Ramos (cell line): ENCODE measurements around the gene SCARB1.

Experiments used
- in situ Hi-C: fragments of 300-500 bp; cut with MboI; formaldehyde crosslinking; loops from one replicate; pipeline ENCODE4 v1.14.3; 2022; ENCODE audit warnings: low sequenced_read_pairs; ENCODE audit not compliant: unreplicated experiment

The SCARB1 gene

DNA sequence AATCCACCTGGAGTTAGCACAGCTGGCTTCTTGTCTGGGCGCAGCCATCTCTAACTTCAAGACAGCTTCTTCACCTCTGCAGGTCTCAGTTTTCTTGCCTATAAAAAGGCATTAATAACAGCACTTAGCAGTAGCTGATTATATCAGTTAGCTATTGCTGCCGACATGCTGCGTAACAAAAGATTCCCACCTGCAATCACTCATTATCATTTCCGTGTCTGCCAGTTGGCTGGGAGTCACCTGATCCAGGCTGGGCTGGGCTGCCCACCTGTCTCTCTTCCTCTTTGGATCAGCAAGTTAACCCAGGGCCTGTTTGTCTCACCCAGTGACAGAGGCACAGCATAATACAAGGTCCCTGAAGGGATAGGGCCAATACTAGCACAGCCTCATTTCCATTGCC is 109.7 kb downstream of the SCARB1 start:
- in situ Hi-C loops: no loop called here

DNA sequence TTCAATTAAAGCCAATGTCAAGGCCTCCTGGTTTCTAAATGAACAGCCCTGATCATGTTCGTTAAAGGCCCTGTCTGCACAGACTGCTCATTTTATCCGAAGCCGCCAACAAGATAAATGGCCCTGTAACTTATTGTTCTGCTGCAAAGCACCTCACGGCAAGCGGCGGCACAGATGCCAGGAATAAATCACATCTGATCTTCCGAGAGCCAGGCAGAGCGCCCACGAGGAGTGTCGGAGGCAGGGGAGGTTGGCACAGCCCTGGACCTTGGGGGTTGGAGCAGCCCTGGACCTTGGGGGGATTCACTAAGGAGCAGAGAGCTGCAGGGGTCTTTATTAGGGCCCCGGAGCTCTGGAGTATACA is 110.5 kb downstream of the SCARB1 start:
- in situ Hi-C loops: no loop called here

DNA sequence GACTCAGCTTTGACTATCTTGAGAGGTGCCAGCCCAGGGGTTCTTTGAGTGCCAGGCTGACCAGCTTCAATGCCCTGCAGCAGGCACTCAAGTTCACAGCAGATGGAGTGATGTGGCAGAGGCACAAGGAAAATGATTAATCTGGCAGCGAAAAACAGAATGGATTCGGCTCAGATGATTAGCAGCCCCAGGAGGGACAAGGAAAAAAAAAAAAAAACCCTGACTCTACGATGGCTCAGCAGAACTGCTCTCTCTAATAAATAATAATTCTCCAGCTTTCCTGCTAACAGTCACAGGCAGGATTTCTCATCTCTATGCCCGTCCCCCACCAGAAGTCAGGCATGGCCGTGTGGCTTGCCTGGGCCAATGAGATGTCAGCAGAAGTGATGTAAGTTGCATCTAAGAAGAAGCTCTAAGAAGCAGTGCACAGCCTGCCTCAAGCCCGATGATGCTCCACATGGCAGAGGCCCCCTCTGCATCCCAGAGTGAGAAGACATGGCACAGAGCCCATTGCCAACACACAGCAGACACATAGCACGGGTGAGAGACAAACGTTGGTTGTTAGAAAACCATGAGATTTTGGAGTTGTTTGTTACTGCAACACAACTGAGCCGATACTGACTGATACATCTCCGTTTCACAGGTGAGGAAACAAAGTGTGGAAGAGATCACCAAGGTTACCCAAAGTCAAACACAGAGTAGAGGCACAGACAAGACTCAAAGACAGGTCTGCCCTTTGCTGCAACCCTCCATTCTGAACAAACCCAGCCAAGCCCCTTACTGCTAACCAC is 111.0 kb downstream of the SCARB1 start:
- in situ Hi-C loops: no loop called here

DNA sequence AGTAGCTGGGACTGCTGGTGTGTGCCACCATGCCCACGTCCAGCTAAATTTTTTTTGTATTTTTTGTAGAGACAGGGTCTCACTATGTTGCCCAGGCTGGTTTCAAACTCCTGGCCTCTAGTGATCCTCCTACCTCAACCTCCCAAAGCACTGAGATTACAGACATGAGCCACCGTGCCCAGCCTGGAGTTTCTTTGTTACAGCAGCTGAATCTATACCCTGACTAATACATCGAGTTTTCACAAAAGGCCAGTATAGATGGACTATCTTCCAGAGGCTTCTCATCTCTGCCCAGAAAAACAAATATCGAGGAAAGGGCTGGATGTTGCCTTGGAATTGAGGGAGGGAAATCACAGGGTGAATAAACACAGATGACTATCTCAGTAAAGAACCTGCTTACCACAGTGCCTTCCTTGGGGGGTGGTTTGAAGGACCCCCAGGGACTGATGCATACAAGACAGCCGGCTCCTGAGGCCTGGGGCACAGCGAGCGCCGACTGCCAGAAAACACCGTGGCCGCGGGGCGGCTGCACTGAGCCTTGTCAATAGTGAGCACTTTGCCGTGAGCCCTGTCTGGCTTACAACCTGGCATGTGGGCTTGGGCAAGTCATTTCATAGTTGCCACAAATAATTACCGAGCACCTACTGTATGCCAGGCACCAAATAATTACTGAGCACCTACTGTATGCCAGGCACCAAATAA is 111.9 kb downstream of the SCARB1 start:
- in situ Hi-C loops: no loop called here

DNA sequence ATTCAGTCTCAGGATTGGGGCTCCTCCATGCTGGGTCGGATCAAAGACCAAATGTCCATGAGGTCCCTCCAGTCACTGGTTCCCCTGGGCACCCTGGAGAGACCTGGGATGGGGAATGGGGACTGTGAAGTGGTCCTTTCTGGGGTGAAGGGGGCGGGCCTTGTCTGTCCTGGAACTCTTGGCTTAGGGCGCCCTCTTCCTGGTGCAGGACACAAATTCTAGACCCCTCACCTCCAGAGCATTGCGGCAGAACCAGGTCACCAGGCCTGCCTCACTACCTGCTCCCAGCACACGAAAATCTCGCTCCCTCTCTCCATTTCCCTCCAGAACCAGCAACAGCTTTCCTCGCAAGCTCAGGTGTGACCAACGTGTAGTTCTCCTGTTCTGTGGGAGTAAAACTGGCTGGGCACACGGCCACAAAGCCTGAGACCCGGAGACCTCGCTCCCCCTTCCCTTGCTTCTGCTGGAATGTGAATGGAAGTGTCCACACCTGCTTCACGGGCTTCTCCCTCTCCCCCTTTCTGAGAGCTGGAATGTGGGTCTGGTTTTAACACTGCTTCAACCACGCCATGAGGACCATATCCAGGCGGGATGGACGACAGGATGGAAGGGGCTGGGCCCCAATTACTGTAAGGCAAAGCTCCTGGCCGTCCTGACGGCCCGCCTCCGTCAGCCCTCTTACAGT is 112.7 kb downstream of the SCARB1 start:
- in situ Hi-C loops: no loop called here

DNA sequence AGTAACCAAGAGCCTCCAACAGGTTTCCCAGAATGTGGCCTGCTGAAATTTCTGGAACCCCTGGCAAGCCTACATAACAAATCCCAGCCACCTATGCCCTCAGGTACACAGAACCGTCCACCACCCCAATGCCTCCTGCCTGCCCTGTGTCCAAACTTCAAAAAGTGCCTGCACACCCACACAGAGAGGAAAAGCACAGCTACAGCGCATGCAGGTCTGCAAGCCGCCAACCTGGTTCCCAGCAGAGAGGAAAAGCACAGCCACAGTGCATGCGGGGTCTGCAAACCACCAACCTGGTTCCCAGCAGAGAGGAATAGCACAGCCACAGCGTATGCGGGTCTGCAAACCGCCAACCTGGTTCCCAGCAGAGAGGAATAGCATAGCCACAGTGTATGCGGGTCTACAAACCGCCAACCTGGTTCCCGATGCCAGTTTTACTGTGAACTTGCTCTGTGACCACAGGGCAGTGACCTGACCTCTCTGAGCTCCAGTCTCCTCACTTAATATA is 113.5 kb downstream of the SCARB1 start:
- in situ Hi-C loops: no loop called here

DNA sequence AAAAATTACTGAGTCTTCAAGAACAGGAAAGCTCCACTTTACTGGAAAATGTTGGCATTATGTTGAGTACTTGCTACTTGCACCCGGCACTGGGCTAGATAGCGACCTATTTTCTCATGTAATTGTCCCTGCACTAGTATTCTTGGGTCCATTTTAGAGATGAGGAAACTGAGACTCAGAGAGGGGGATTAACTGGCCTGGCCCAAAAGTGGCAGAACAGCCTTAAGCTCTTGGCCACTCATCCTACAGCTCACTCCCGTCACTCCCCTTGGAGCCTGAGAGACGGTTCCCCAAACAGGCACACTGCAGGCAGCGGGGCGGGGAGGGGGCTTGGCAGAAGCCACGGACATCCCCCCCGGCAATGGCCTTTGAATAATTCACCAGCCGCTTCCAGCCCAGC is 113.9 kb downstream of the SCARB1 start:
- in situ Hi-C loops: no loop called here

DNA sequence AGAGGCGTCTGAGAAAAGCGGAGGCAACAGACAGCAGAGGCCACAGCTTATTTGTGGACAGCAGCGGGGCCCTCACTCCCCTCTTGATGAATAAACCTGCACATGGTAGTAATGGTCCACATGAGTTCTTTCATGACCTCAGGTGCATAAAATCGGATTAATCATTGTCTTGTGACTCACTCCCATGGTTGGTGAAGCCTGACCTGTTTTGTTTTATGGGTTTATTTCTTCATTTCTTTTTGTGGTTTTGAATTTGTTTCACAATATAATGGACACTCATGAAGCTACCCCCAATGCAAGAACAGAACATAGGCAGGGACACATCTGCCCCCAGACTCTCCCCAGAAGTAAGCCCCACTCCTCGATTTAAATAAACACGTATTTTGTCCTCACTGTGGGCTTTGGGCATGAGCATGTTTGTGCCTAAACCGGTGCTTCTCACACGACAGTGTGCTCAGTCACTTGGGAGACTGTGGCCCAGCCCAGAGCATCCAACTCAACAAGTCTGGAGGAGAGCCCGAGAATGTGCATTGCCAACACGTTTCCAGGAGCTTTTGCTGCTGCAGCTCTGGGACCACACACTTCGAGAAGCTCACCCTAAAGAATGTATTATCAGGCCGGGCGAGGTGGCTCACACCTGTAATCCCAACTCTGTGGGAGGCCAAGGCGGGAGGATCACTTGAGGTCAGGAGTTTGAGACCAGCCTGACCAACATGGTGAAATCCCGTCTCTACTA is 116.1 kb downstream of the SCARB1 start:
- in situ Hi-C loops: no loop called here

DNA sequence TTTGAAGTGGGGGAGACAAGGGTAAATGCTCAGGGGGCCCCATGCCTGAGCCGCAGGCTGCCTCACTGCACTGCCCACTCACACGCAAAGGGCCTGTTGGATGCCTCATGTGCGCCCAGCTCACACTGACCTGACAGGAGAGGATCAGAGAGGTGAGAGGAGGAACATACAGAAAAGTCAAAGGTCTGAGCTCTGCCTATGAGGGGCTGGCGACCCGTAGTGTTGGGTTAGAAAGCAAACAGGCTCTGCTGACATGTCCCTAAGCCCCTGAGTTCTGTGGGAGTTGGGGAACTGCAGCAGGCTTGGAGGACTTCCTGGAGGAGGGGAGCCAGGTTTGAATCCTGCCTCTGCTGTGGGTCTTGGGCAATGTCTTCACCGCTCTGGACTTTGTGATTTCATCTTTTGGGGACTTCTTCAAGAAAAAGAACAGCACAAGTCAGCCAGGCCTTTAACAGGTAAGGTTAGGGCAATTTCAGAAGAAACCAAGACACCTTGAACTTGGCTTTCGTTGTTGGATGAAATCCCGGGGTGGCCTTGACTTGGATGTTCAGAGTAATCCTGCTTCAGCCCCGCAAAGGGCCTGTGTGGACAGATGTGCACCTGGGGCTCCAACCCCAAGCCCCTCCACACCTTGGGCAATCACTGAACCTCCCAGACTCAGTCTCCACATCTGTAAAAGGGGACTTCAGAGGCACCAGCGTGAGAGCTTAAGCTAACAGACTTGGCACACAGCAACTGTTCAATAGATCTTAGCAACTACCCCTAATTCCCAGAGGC is 116.8 kb downstream of the SCARB1 start:
- in situ Hi-C loops: no loop called here

DNA sequence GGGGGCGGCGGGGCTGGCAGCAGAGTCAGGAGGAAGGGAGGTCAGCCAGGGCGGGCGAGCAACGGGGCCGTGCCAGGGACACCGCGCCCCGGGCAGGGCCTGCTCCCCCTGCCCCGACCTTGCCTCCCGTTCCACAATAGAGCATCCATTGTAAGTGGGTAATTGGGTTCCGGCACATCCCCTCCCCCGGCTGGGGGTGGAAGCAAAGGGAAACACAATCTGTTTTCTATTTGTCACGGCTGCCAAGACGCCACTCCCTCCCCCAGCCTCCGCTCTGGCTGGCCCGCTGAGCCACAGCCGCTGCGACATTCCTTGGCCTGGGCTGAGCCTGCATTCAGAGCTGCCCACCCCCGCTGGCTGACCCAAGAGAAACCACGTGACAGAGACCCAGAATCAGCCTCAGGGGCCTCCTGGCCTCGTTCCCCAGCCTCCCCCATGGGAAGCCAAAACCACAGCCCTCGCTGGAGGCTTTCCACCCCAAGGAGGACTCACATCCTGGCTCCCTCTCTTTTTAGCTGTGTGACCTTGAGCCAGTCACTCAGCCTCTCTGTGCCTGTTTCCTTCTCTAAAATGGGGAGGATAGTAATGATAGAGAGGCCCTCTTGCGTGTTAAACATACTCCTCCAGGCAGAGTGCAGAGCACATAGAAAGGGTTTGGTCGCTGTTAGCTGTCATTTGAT is 117.6 kb downstream of the SCARB1 start:
- in situ Hi-C loops: no loop called here

DNA sequence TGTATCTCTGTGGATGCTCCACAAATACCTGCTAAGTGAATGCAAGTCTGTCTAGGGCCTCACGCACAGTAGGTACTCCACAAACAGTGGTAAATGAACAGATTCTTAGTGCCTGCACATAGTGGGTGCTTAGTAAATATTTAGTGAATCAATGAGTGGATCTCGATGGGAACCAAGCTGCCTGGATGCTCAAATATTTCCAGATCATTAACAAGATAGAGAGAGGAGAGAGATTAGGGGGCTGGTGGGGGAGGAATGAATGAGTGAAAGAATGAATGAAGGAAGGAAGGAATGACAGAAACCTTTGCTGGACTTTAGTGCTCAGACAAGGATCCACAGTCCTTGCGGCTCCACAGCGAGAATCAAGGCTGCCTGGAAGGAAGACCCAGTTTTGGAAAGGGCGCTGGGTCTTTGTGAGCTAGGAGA is 118.2 kb downstream of the SCARB1 start:
- in situ Hi-C loops: no loop called here

DNA sequence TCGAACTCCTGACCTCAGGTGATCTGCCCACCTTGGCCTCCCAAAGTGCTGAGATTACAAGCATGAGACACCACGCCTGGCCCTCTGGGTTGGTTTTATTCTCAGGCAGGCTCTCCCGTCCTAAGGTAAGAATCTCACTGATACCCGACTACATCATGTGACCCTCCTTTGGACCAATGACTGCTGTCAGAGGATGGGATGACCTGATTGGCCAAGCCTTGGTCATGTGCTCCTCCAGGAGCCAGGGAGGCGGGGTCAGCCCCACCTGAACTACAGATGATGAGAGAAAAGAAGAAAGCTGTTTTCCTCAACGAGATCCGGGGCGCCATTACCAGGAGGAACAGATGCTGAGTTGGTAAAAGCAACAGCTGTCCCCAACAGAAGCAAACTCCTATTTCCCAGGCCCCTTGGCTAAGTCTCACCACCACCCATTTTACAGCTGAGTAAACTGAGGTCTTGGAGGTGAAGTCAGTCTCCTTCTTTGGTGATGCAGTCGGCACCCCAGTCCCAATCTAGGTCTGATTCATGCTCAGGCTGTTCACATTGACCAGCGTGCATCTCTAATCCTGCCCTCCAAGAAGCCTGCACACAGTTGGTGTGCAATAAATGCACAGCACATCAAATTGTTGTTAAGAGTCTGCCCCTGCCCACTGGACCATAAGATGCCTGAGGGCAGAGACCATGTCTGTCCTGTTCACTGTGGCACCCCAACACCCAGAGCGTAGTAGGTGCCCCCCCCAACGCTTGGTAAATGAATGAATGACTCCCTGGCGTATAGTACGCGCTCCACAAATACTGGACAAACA is 118.8 kb downstream of the SCARB1 start:
- in situ Hi-C loops: no loop called here

DNA sequence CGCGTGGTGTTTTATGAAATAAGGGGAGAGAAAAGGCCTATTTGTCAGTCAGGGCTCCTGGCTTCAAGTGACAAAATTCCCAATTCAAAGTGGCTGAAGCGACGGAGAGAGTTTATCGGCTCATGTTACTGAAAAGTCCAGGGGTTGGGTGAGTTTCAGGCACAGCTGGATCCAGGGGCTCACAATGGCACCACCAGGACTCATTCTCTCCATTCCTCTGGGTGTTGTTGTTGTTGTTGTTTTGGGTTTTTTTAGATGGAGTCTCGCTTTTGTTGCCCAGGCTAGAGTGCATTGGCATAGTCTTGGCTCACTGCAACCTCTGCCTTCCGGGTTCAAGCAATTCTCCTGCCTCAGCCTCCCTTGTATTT is 119.4 kb downstream of the SCARB1 start:
- in situ Hi-C loops: no loop called here

DNA sequence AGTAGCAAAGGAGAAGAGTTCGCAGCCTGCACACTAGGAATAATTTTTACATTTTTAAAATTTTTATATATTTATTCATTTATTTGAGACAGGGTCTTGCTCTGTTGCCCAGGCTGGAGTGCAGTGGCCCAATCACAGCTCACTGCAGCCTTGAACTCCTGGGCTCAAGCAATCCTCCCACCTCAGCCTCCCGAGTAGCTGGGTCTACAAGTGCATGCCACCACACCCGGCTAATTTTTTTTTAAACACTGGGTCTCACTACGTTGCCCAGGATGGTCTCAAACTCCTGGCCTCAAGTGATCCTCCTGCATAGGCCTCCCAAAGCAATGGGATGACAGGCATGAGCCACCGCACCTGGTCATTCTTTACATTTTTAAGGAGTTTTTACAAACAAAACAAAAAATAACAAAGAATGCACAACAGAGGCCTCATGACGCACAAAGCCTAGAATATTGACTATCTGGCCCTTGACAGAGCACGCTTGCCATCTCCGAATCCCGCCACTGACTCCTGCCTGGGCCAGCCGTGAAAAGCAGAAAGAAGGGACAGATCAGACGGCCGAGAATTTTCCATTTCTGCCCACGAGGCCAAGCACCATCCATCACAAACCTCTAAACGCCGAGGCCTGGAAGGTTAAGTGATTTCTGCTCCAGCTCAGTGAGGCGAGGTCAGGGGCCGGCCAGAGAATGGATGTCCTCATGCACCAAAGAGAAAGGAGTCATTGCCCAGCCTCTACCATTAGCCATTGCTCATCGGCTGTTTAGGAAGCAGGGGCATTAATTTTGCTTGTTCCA is 120.0 kb downstream of the SCARB1 start:
- in situ Hi-C loops: no loop called here

DNA sequence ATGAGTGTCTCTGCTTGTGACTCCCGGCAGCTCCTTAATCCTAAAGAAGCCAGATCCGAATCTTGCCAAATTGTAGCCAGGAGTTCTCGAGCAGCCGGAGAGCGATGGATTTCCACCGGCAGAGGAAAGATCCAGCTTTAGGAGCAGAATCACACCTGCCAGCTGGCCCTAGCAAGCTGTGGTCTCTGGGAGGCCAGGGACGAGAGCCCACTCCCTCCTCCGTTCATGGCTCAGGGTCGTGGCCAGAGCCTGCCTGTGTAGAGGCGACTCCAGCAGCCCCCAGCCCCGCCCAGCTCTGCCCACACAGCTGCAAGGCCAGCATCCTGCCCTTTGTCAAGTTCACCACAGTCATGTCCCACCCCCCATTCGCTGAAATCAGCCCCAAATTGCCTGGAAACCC is 121.0 kb downstream of the SCARB1 start:
- in situ Hi-C loops: no loop called here

DNA sequence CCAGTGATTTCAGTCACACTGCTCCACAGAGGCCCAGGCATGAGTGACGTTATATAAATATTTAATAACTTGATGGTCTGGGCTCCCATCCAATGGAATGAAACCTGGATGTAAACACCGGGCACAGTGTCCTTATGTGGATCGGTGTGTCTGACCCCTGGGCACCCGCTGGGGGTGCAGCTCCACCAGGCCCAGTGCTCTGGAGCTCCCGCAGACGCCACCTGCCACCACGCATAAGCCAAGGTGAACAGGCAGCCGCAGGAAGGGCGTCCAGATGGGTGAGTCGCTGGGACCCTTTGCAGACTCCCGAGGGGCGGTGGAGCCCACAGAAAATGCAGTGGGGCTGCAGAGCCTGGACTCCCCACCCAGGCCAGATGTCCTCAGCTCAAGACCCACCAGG is 121.6 kb downstream of the SCARB1 start:
- in situ Hi-C loops: no loop called here

DNA sequence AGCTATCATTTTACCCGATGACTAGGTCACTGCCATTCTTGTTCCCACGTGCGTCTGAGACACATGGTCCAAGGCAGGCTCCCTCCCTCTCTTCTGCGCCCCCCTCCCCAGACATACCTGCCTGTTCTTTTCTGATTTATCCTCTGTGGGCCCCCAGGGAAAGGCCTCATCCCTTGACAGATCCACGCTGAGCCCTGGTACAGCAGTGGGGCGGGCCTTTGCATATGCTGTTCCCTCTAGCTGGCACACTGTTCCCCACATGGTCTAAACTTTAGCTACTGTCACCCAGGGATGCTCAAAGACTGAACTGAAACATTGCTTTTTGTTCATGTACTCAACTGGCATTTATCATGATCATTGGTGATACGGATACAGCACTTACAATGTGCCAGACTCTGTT is 122.5 kb downstream of the SCARB1 start:
- in situ Hi-C loops: no loop called here

DNA sequence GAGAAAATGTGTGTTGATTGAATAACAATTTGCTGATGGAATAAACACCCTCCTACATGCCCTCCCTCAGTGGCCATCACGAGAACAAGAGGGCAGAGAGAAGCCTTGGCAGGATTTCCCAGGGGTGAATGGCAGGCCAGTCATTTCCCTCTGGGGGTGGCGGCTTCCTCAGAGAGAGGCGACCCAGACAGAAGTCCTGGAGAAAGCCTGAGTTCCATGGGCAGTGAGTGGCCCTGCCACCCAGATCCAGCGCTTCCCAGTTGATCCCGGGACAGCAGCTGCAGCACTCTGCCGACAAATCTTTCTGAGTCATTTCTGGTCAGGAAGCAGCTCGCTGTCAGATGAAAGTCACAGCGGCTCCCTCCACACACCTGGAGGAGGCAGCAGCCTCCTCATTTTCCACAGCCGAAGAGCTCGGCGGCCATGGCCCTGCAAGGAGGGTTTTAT is 123.0 kb downstream of the SCARB1 start:
- in situ Hi-C loops: no loop called here
